IPS-18c (cell line): ENCODE data around the gene CT47C1.
"Not testable (repeated sequence)": the region's sequence is repeated elsewhere in the genome, so short reads cannot be mapped to it uniquely, and the experiment has no call there.

Source experiments
- H3K4me3 ChIP-seq: 2 replicates; pipeline ENCODE4 v1.7.0; 2013; ENCODE audit warnings: low read depth, mild to moderate bottlenecking, low read length, moderate library complexity; ENCODE audit not compliant: insufficient read depth
- H3K9me3 ChIP-seq: one replicate; pipeline ENCODE4 v1.6.1; 2013; ENCODE audit warnings: mild to moderate bottlenecking, low read length, moderate library complexity; ENCODE audit not compliant: control insufficient read depth, insufficient read depth

CT47C1 gene

GRCh38 chrX:119072744-119073143 is at the start of gene CT47C1:
Gene CT47C1, plus strand, starts transcription at chrX:119072993. Its CDS starts 233 bp downstream, at chrX:119073226.
- Histone ChIP-seq H3K9me3 (peaks cover 5% of the 10 kb centered on the region), H3K4me3 (no peak within 1 kb of the TSS)

GRCh38 chrX:119025900-119026299 is 46.9 kb upstream of the CT47C1 start:
- peaks cover 5% of the 10 kb centered on the region for H3K9me3 ChIP-seq
- H3K4me3 ChIP-seq = no peak overlapping the region

DNA sequence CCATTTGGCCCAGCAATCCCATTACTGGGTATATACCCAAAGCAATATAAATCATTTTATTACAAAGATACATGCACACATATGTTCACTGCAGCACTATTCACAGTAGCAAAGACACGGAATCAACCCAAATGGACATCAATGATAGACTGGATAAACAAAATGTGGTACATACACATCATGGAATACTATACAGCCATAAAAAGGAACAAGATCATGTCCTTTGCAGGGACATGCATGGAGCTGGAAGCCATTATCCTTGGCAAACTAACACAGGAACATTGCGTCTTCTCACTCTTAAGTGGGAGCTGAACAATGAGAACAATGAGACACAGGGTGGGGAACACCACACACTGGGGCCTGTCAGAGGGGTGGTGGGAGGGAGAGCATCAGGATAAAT is 46.4 kb upstream of the CT47C1 start:
- H3K4me3 ChIP-seq, H3K9me3 ChIP-seq: not testable (repeated sequence)

GRCh38 chrX:119027960-119028732 is 44.6 kb upstream of the CT47C1 start:
- not testable (repeated sequence) for H3K9me3 ChIP-seq, H3K4me3 ChIP-seq

DNA sequence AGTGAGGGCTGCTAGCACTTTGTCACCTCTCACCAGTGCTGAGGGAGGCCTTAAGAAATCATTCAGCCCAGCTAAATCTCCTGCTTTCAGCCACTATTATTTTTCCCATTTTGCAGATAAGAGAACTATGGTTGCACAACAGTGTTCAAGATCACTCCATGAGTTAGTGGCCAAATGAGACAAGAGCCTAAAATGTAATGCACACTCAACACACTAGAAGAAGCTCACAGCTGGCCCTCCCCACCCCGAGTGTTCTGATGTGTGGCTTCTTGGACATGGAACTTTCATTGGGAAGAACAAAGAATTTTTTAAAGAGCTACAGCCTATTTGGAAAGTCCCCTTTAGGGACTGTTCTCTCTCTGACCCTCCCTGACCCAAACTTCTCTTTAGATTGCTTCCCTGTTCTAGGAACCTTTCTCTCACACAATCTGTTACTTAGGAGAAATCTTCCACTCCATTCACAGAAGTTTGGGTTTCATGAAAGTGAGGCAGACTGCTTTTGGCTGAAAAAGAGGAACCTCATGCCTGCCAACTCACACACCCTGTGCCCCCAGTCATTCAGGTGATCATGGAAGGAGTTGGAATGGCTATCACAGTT is 44.0 kb upstream of the CT47C1 start:
- H3K4me3 ChIP-seq = no peak overlapping the region
- peaks cover 3% of the 10 kb centered on the region for H3K9me3 ChIP-seq

- not testable (repeated sequence) for H3K9me3 ChIP-seq, H3K4me3 ChIP-seq
Observed at GRCh38 chrX:119029656-119030055, 43.1 kb upstream of the CT47C1 start.

DNA sequence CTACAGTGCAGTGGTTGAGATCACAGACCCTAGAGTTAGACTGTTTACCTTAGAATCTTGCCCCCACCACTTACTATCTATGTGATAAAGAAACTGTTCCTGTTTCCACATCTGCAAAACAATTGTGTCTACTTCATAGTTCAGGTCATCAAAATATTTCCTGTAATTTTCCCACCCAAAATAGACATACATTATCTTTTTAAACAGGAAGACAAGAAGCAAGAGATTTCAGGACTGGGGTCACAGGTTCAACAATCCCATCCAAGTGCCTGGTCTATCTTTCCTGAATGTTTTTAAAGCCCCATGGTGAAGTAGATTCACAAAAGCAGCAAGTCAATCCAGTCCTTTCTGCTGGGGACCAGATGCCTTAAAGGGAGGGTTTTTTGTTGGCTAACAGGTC is 41.8 kb upstream of the CT47C1 start:
- H3K4me3 ChIP-seq = no peak overlapping the region
- H3K9me3 ChIP-seq = peaks cover 5% of the 10 kb centered on the region

DNA sequence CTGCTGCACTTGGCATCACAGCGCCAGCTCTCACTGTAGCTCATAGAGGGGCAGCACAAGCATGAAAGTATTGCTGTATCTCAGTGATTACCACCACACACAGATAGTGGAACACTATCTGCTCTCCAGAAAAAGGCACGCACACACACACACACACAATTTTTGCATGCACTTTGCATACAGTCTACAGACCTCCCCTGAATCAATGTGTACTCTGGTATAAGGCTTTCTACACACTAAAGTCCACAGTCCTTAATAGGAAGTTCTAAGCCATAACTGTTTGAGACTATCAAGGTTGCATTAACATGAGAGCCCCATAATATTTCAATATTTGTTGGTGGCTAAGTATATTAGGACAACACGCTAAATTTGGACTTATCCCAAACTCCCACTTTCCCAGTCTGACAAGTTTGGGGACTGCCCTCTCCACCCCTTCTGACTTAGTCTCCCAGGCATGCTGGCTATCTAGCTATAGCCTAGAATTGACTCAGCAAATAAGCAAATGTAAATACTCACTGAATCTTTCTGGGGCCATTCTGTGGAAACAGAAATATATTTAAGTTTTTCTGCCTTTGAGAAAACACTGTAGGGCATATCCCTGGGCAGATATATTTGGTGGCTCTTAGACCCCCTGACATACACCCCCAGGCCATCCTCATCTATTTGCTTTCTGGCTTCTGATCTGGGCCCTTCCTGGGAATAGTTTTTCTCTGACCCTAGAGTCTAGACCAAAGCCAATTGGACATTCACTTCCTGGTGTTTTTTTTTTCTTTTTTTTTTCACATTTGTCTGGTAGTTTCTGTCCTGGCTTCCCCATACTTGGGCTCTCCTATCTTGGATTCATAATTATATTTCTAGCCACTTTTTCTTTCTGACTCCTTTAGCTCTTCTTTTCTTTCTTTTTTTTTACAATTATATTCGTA is 36.4 kb upstream of the CT47C1 start:
- Histone ChIP-seq H3K4me3 (no peak overlapping the region), H3K9me3 (peaks cover 2% of the 10 kb centered on the region)

DNA sequence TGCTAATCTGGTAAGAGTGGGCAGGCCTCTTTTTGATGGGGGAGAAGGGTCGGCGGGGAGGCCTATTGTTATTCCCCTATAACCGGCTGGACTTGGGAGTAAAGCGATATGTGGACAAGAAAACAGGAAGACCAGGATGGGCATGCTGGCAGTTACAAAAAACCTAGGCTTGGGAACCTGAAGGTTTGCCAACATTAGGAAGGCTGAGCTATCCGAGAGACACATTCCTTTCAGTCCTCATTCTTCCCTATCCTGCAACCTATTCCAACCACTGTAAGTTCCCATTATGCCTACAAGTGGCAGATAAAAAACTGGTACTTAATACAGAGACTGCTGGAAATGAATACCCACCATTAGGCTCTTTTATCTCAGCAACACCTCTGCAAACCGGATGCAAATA is 32.4 kb upstream of the CT47C1 start:
- Histone ChIP-seq H3K9me3 (no peaks in the 10 kb centered on the region), H3K4me3 (no peak overlapping the region)

GRCh38 chrX:119041175-119041574 is 31.6 kb upstream of the CT47C1 start:
- Histone ChIP-seq H3K9me3 (no peaks in the 10 kb centered on the region), H3K4me3 (no peak overlapping the region)

- Histone ChIP-seq H3K4me3 (no peak overlapping the region), H3K9me3 (no peaks in the 10 kb centered on the region)
Observed at GRCh38 chrX:119042040-119042439, 30.8 kb upstream of the CT47C1 start.

DNA sequence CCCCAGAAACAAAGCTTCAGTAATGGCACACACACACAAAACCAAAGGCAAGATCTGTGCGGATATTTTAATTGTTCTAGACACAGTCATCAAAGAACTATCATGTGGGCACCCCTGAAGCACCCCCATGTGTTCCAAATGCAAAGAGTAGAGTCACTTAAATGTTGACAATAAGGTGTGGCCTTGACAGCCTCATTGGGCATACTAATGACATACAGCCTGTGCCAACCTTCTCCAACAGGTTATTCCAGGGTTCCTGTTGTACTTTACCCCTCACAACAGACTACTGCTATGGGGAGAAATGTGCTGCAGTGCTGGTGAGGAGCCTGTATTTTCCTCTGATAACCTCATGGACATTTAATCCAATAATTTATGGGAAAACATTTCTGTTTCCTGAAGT is 29.8 kb upstream of the CT47C1 start:
- Histone ChIP-seq H3K9me3 (no peaks in the 10 kb centered on the region), H3K4me3 (no peak overlapping the region)

DNA sequence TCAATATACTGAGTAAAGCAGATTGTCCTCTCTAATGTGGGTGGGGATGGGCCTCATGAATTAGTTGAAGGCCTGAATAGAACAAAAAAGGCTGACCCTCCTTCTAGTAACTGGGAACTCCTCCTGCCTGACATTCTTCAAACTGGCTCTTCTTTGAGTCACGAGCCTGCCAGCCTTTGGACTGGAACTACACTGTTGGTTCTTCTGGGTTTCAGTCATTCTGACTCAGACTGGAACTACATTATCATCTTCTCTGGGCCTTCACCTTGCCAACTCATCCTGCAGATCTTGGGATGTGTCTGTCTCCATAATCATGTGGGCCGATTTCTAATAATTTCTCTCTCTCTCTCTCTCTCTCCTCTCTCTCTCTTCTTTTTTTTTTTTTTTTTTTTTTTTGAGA is 26.9 kb upstream of the CT47C1 start:
- H3K4me3 ChIP-seq = no peak overlapping the region

GRCh38 chrX:119055687-119056086 is 17.1 kb upstream of the CT47C1 start:
- no peaks in the 10 kb centered on the region for H3K9me3 ChIP-seq
- H3K4me3 ChIP-seq = no peak overlapping the region

More for the DNA sequence above, 26.9 kb upstream of the CT47C1 start:
- H3K9me3 ChIP-seq = no peaks in the 10 kb centered on the region

- H3K9me3 ChIP-seq = peaks cover 2% of the 10 kb centered on the region
- no peak overlapping the region for H3K4me3 ChIP-seq
Observed at GRCh38 chrX:119062750-119063374, 9.9 kb upstream of the CT47C1 start.

- Histone ChIP-seq H3K4me3 (no peak overlapping the region), H3K9me3 (peaks cover 2% of the 10 kb centered on the region)
Observed at GRCh38 chrX:119063428-119063827, 9.4 kb upstream of the CT47C1 start.

DNA sequence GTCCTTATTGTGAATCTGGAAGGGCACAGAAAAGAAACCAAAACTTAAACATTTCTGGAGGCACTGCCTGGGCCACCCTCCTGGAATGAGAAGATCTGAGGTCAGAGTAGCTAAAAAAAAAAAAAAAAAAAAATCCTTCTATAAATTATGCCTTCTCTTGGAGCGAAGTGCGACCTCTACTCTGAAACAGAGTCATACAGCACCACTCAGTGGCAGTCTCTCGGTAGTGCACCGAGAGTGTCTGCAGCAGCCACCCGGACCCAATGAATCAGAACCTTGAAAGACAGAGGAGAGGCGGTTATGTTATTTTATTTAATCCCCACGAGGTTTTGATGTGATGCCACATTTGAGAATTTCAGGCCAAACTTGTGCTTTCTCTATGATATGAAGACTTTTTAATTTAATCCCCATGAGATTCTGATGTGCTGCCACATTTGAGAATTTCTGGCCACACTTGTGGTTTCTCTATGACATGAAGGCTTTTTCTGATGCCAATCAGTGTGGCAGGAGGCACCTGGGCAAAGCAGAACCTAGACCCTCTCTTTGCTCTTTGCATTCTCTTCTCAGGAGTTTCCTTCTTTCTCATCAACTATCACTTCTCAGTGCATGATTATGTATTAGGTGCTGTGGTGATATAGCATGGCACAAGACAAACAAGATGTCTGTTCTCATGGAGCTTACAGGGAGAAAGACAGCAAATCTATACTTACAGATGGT is 5.6 kb upstream of the CT47C1 start:
- Histone ChIP-seq H3K4me3 (no peak overlapping the region), H3K9me3 (peaks cover 4% of the 10 kb centered on the region)
